ENCODE data around the gene CCDC9B.

Gene CCDC9B

GRCh38 chr15:40344217-40344616, 3.5 kb upstream of the CCDC9B start:
- no peak for DNase-seq

GRCh38 chr15:40343512-40343911, 2.8 kb upstream of the CCDC9B start:
- no peak for DNase-seq

DNA sequence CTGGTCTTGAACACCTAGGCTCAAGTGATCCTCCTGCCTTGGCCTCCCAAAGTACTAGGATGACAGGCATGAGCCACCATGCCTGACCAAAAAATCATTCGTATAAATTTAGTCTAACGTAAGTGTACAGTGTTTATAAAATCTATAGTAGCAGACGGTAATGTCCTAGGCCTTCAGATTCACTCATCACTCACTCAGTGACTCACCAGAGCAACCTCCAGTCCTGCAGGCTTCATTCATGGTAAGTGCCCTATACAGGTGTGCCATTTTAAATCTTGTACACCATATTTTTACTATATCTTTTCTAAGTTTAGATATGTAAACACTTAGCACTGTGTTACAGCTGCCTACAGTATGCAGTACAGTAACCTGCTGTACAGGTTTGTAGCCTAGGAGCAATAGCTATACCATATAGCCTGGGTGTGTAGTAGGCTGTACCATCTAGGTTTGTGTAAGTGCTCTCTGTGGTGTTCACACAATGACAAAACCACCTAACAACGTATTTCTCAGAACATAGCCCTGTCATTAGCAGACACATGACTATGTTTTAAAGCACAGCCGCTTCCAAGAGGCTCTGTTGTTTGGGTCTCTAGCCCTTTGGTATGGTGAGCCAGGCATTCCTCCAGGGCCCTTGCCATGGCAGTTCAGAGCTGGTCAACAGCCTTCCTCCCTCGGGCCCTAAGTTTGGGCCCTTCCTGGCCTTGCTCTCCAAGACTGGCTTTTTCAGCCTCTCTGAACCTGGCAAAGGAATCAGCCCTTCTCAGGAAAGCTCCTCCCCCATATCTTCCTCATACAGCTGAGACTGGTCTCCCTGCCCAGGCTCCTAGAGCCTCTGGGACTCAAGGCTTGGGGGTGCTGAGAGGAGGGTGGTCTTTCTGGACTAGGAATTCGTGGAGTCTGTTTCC, 1.9 kb upstream of the CCDC9B start:
- DNase-seq, result no peak

DNA sequence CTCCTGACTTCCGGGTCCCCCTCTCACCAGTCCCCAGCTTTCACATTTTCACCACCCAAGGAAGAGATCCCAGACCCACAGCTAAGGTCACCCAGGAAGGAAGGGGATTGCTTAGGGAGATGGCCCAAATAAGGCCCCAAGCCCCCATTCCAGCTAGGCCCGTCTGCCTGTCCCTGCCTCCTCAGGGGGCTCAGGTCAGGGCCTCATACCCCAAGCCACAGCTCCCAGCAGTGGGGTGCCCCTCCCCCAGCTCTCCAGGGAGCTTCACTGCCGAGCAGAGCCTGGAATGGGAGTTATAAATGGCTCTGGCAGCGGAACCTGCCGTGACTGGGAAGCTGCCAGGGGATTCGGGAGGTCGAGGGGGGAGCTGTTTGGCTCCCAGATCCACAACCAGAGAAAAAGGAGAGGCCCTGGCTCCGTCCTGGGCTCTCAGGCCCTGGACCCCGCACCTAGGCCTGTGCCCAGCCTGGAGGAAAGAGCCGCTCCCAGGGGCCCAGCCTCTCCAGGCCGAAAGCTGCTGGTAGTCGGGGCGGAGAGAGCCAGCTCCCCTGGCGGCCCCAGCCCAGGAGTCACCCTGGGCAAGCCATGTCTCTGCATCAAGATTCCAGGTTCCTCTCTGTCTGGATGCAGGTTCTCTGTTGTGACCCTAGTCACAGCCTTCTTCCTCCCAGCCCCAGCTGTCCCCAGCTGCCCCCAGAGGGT, 550 bp downstream of the CCDC9B start:
- DNase-seq, result no peak

GRCh38 chr15:40339621-40339945, 1.2 kb downstream of the CCDC9B start:
- DNase-seq, result no peak

GRCh38 chr15:40338921-40339620, 1.7 kb downstream of the CCDC9B start:
- DNase-seq, result no peak

- DNase-seq, result peak; percentile 90
Measured at GRCh38 chr15:40338041-40338657, 2.6 kb downstream of the CCDC9B start.

- no peak for DNase-seq
Measured at GRCh38 chr15:40337597-40337996, 3.1 kb downstream of the CCDC9B start.

DNA sequence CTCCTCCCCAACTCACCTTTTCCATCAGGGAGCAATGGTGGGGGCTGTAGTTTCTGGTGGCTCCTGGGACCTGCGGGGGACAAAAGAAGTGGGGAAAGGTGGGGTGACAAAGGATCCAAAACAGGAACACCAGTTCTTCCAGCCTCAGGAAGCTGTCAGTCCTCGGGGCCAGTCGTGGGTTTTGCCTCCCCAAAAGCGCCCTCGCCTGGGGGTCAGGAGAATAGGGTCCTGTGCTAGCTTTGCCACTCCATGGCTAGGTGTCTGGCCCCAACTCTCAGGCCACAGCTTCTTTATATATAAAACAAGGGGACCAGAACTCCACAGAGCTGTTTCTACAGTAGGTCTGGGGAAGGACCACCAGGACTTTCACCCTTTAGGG, 4.0 kb downstream of the CCDC9B start:
- DNase-seq, result peak; percentile 77

GRCh38 chr15:40335938-40336743, 4.6 kb downstream of the CCDC9B start:
- no peak for DNase-seq

DNA sequence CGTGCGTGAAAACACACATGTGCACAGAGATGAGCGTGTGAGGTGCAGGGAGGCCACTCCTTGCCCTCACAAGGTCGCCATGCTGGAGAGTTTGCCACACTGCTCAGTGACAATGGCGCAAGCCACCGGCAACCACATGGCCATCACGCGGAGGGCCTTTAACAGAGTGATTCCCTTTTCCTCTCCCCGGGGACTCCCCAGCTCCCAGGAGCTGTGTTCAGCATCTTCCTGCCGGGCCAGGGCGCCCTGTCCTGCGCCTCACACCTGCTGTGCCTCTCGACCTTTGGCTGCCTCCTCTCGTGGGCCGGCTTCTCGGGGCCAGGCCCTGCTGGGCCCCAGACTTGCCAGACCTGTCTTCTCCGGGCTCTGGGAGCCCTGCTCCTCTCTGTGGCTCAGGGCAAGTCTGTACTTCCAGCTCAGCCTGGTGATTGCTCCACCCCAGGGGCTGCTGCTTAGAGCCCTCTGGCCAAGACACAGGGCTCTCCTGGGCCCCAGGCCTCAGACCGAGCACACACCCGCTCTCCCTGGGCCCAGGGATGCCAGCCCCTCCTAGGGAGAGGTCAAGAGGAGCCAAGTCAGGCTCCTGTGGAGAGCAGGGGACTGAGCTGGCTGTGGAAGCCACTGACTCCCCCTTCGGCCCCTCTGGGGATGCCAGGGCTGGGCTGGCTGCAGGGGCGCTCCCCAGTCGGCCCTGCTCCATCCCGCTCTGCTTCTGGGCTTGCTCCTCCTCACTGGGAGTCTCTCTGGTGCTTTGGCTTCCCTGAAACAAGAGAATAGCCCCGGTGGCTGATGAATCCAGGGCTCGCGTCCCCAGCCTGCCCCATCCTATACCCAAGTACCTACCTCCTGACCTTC, 5.6 kb downstream of the CCDC9B start:
- DNase-seq, result no peak

DNA sequence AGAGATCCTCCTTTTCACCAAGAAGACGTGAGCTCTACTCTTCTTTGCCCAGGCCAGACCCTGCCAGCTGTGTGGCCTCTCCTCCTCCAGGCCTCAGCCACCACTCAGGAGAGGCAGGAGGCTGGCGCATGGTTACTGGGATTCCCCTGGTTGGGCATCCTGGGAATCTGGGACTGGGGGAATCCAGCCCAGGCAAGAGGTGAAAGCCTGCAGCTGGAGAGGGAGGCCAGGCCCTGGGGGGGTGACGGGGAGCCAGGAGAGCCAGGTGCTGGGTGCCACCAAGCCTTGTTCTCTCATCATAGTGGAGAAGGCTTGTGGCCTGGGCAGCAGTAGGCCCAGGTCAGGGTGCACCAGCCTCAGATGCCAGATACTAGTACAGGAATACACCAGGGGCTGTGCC, 6.2 kb downstream of the CCDC9B start:
- no peak for DNase-seq

DNA sequence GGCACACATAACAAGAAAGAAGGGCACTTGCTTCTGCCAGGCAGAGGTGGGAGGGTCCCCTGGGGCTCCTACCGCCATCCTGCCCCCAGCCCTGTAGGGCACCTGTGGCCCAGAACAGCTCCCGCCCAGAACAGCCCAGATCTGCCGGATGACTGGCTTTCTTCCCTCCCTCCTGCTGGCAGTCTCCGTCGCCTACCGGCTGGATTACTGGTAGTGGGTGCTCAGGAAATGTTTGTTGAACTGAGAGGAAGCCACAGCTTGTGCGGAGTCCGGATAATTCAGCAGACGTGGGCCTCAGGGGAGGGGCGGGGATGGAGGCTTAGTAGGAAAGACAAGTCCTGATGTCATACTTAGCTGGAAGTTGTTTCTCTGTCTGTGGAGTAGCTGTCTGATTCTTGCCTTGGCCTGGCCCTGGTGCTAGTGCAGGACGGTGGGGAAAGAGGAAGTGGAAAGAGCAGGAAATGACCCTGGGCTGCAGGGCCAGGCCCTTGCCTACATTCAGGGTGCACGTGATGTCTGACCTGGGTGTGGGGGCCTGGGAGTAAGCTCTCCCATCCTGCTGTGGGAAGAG, 6.7 kb downstream of the CCDC9B start:
- DNase-seq, result peak; percentile 76

GRCh38 chr15:40332113-40332781, 8.5 kb downstream of the CCDC9B start:
- peak; percentile 61 for DNase-seq

- no peak for DNase-seq
Measured at GRCh38 chr15:40331637-40332036, 9.1 kb downstream of the CCDC9B start.

- no peak for DNase-seq
Measured at GRCh38 chr15:40331026-40331425, 9.7 kb downstream of the CCDC9B start.

DNA sequence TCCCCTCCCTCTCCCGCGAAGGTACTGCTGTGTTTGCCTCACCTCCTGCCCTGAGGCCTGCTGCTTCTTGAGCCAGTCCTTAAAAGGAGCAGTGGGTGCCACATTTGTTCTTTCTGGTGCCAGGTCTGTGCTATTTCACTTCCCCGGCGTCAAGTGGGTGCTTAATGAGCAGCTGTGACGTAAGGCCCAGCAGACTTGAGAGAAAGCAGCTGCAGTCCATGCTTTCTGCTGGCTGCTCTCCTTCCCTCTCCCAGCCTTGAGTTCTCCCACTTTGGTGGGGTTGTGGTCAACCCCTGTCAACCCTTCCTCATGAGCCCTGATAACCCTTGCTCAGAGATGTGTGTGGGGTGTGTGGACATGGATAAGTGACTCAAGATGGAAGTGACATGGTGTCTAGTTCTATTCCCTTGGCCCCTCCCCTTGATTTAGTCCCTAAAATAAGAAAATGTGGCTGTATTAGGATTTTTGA, 10.3 kb downstream of the CCDC9B start:
- DNase-seq, result peak; percentile 77

- DNase-seq, result no peak
Measured at GRCh38 chr15:40329804-40330203, 10.9 kb downstream of the CCDC9B start.

- peak; percentile 33 for DNase-seq
Measured at GRCh38 chr15:40328751-40329150, 12.0 kb downstream of the CCDC9B start.

GRCh38 chr15:40328176-40328575, 12.6 kb downstream of the CCDC9B start:
- DNase-seq, result no peak
